NT2/D1 (cell line): ENCODE results near the gene IL31RA.
A peak's percentile ranks its signal among the peaks of the same experiment; 100 is the strongest.
"Not testable (repeated sequence)": the region's sequence is repeated elsewhere in the genome, so short reads cannot be mapped to it uniquely, and the experiment has no call there.

Experiments used
- DNase-seq: peaks from one replicate; pipeline ENCODE4 v3.0.0-alpha.2; 2011; ENCODE audit warnings: low read depth, low spot score
- H3K27me3 ChIP-seq: 2 replicates; pipeline ENCODE4 v1.6.0; 2011; ENCODE audit warnings: mild to moderate bottlenecking; ENCODE audit not compliant: insufficient read length, insufficient read depth
- H3K36me3 ChIP-seq: 2 replicates; pipeline ENCODE4 v1.6.1; 2011; ENCODE audit warnings: mild to moderate bottlenecking, low read length, mixed read lengths; ENCODE audit not compliant: insufficient read depth, insufficient read length
- H3K4me1 ChIP-seq: 2 replicates; pipeline ENCODE4 v1.5.1; 2011; ENCODE audit not compliant: insufficient read depth, insufficient read length
- H3K4me3 ChIP-seq: 2 replicates; pipeline ENCODE4 v1.5.1; 2011; ENCODE audit warnings: low read depth; ENCODE audit not compliant: insufficient read length
- H3K9ac ChIP-seq: 2 replicates; pipeline ENCODE4 v1.6.0; 2011; ENCODE audit warnings: low read depth; ENCODE audit not compliant: insufficient read length
- H3K9me3 ChIP-seq: 2 replicates; pipeline ENCODE4 v1.5.1; 2011; ENCODE audit warnings: mild to moderate bottlenecking, low read length; ENCODE audit not compliant: insufficient read depth
- SUZ12 ChIP-seq: IDR thresholded peaks from 2 replicates; pipeline ENCODE4 v1.6.1; 2011; ENCODE audit not compliant: insufficient read length, insufficient read depth; ENCODE audit errors: extremely low read depth
- YY1 ChIP-seq: IDR thresholded peaks from 2 replicates; pipeline ENCODE4 v1.6.1; 2011; ENCODE audit not compliant: insufficient read length, insufficient read depth
- ZNF274 ChIP-seq: IDR thresholded peaks from 2 replicates; pipeline ENCODE4 v1.6.1; 2011; ENCODE audit warnings: mild to moderate bottlenecking, low read depth, low read length

The IL31RA gene

GRCh38 chr5:55850839-55851674 is at the start of gene IL31RA:
IL31RA (plus strand) TSS chr5:55851357; CDS start chr5:55851571, 214 bp downstream.
- DNase-seq = no peak
- no peak within 1 kb of the TSS for H3K4me3 ChIP-seq

GRCh38 chr5:55808814-55809213 is 42.3 kb upstream of the IL31RA start:
- not testable (repeated sequence) for H3K9ac ChIP-seq, DNase-seq, H3K4me3 ChIP-seq, H3K36me3 ChIP-seq, H3K4me1 ChIP-seq, H3K27me3 ChIP-seq, H3K9me3 ChIP-seq

More at GRCh38 chr5:55850839-55851674, at the start of gene IL31RA:
- no peaks in the 10 kb centered on the region for H3K27me3 ChIP-seq
- no peaks in the 10 kb centered on the region for H3K36me3 ChIP-seq
- TF ChIP-seq YY1 (no peak), SUZ12 (no peak), ZNF274 (no peak)
- H3K9me3 ChIP-seq = no peaks in the 10 kb centered on the region
- no peaks in the 10 kb centered on the region for H3K4me1 ChIP-seq
- no peak within 1 kb of the TSS for H3K9ac ChIP-seq

- not testable (repeated sequence) for H3K4me3 ChIP-seq, H3K27me3 ChIP-seq, H3K36me3 ChIP-seq
Observed at GRCh38 chr5:55815939-55816338, 35.2 kb upstream of the IL31RA start.

GRCh38 chr5:55816342-55816741 is 34.8 kb upstream of the IL31RA start:
- H3K4me3 ChIP-seq = no peak overlapping the region
- no peaks in the 10 kb centered on the region for H3K27me3 ChIP-seq
- H3K36me3 ChIP-seq = no peaks in the 10 kb centered on the region
- H3K4me1 ChIP-seq = no peaks in the 10 kb centered on the region
- no peak for DNase-seq
- no peak overlapping the region for H3K9ac ChIP-seq
- TF ChIP-seq YY1 = no peak
- TF ChIP-seq ZNF274 = no peak
- TF ChIP-seq SUZ12 = no peak
- H3K9me3 ChIP-seq = no peaks in the 10 kb centered on the region

More at GRCh38 chr5:55815939-55816338, 35.2 kb upstream of the IL31RA start:
- not testable (repeated sequence) for H3K4me1 ChIP-seq, H3K9me3 ChIP-seq, H3K9ac ChIP-seq, DNase-seq

- DNase-seq = no peak
- Histone ChIP-seq H3K36me3 (no peaks in the 10 kb centered on the region), H3K4me1 (no peaks in the 10 kb centered on the region), H3K9ac (no peak overlapping the region), H3K4me3 (no peak overlapping the region), H3K9me3 (no peaks in the 10 kb centered on the region), H3K27me3 (peaks cover 6% of the 10 kb centered on the region)
- no peak for TF ChIP-seq YY1
Observed at GRCh38 chr5:55817030-55817429, 34.1 kb upstream of the IL31RA start.

GRCh38 chr5:55820488-55820887 is 30.7 kb upstream of the IL31RA start:
- TF ChIP-seq SUZ12 (no peak), ZNF274 (no peak), YY1 (no peak)
- Histone ChIP-seq H3K9ac (no peak overlapping the region), H3K4me1 (no peaks in the 10 kb centered on the region), H3K4me3 (no peak overlapping the region), H3K27me3 (peaks cover 15% of the 10 kb centered on the region), H3K9me3 (no peaks in the 10 kb centered on the region), H3K36me3 (no peaks in the 10 kb centered on the region)
- DNase-seq = no peak

- no peak for DNase-seq
- peak overlapping the region; percentile 42 for H3K9ac ChIP-seq
- H3K36me3 ChIP-seq = no peaks in the 10 kb centered on the region
- peaks cover 15% of the 10 kb centered on the region for H3K27me3 ChIP-seq
- no peaks in the 10 kb centered on the region for H3K9me3 ChIP-seq
- H3K4me3 ChIP-seq = peak overlapping the region; percentile 26
- no peaks in the 10 kb centered on the region for H3K4me1 ChIP-seq
- TF ChIP-seq SUZ12 (no peak), ZNF274 (no peak), YY1 (no peak)
Observed at GRCh38 chr5:55821731-55822512, 29.2 kb upstream of the IL31RA start.
